Fibroblast of skin of left quadriceps (primary cell): ENCODE results near the gene TGM2.

ENCODE experiments used
- DNase-seq, 2 experiments: peaks; one replicate each; pipeline ENCODE4 v3.0.0-alpha.2; 2013; ENCODE audit warnings: low read depth in 2 of 2

The TGM2 gene

GRCh38 chr20:38132156-38132909 is 32.7 kb downstream of the TGM2 start:
- no peak for DNase-seq

DNA sequence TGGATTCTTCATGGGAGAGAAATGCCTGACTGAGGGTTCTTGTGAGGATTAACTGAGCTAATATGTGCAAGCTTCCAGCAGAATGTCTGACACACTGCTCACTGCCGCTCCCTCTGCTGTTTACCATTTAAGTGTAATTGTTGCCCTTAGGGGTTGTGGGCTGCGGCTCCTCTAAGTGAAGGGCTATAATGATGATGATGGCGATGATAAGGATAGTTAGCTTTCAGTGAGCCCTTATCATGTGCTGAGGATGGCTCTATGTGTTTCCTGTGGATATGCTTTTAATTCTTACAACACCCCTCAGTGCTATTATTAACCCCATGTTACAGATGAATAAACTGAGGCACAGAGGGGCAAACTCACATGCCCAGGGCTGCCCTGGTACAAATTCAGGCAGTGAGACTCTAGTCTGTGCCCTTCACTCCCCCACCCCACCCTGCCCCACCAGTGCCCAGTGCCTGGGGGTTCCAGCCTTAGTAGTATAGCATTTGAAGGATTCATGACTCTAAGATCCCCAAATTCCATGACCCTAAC is 33.4 kb downstream of the TGM2 start:
- DNase-seq, result no peak

- no peak for DNase-seq
Observed at GRCh38 chr20:38130687-38131587, 34.1 kb downstream of the TGM2 start.

GRCh38 chr20:38129893-38130609 is 35.0 kb downstream of the TGM2 start:
- no peak for DNase-seq

DNA sequence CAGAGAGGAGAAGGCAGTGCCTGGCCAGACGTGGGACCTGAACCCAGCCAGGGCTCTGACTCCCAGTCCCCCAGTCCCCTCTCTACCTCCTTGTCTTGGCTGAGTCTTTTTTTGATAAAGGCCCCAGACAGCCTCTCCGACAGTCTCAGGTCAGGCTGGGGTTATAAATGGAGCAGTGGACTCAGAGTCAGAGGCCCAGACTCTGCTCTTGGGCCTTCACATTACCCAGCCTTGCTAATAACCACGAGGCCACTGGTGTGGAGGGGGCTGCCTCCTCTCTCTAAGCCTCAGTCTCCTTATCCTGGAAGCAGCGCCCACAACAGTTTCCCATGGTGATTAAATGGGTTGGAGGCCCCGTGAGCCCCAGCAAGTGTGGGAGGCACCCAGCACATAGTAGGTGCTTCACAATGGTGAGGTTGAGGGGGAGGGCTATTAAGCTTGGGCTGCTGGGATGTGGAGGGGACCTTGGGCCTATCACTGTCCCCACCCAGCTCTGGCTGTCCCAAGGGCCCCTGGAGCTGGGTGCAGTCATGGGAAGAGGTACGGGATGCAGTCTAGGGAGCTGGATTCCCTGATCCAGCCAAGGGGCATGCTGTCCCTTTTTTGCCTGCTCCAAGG is 35.7 kb downstream of the TGM2 start:
- DNase-seq, result no peak

DNA sequence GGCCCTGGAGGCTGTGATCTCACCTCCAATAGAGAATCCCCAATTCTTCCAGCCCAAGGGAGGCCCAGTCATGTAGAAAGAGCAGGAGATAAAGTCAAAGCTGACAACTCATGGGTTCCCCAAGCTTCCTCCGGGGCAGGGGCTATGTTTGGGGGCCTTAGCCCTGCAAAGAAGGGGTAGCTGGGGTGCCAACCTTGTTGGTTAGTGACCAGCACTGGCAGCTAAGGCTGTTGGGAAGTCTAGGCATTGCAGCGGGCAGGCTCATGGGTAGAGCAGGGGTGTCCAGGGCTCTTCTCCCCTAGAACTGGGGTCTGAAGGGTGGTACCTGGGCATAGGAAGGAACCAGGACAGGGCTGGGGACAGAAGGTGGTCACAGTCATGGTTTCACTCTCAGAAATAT is 36.4 kb downstream of the TGM2 start:
- DNase-seq, result no peak

- no peak for DNase-seq
Observed at GRCh38 chr20:38127920-38128528, 37.0 kb downstream of the TGM2 start.

DNA sequence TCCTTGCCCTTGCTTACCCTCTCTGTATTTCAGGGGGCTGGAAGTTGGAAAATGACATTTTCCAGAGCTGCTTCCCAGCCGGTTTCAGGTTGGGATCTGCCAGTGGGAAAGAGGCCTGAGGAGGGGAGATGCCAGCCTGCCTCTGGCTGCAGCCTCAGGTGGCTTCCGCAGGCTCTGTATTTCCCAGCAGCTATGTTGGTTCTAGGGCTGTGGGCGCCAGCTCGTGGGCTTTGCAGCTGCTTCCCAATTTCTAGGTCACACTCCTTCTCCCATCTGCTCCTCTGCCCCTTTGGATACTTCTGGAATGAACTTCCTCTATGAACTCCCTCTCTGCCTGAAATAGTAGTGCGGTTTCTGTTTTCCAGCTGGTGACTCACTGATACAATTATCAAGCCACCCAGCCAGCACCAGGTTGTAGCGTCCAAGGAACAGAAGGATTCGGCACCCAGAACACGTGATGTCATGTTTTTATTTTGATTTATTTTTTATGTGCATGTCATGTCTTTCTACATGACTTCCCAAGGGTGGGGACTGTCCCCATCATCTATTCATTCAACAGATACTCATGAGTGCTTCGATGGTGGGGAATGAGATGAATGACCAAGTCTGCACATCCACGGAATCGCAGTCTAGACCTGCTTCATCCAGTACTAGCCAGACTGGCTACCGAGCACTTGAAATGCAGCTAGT is 38.0 kb downstream of the TGM2 start:
- peak in 1 of 2 experiments; percentile 30 for DNase-seq

- no peak for DNase-seq
Observed at GRCh38 chr20:38126146-38126921, 38.7 kb downstream of the TGM2 start.

- DNase-seq, result no peak
Observed at GRCh38 chr20:38125157-38126056, 39.7 kb downstream of the TGM2 start.

DNA sequence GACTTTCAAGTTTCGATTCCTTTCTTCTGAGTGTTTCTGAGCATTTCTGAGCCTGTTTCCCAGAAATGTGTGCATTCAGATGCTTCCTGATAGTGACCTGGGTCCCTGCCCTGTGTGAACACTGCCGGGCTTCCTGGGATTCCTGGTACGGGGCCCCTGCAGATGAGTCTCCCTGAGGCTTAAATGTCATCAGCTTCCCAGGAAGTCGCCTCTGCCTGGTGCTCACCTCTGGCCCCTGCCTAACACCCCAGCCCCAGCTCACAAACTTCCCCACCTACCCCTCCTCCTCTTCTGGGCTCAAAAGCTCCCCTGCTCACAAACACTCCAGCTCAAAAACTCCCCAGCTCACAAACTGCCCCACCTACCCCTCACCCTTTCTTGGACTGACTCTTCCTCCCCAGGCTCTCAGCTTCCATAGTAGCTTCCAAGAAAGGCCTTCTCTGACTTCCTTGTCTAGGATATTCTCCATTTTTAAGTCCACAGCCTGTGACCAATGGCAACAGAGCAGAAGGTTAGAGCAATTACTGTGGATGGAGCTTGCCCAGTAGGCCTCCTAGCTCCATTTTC is 42.0 kb downstream of the TGM2 start:
- DNase-seq, result no peak

- DNase-seq, result no peak
Observed at GRCh38 chr20:38121741-38122140, 43.3 kb downstream of the TGM2 start.

DNA sequence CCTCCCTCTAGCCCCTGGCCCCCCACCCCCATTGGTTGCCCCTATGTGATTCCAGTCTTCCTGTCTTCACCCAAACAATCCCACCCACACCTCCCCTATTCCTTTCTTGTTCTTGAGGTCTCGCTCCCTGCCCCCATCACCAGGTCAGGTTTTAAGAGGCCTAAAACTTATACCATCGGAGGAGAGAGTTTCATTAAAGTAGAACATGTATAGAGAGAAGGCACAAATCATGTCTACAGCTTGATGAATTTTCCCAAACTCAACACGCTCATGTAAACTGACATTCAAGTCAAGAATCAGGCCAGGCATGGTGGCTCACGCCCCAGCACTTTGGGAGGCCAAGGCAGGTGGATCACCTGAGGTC is 44.5 kb downstream of the TGM2 start:
- DNase-seq, result no peak

GRCh38 chr20:38119446-38119845 is 45.6 kb downstream of the TGM2 start:
- DNase-seq, result no peak

DNA sequence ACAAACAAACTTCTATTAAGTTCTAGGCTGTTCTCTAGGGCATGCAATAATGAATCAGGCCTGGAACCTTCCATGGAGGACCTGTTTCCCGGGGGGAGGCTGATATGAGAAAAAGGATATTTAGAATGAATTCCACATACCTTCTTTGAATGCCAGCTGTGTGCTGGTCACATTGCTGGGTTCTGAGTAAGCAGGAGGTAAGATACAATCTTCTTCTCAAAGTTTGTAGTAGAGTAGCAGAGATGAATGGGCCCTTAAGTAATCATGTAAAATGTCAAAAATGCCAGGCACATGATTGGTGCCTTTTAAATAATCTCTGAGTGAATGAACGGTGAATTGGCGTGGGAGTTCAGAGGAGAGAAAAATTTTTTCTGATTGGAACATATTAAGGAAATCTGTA is 47.4 kb downstream of the TGM2 start:
- peak in 1 of 2 experiments; percentile 30 for DNase-seq

- no peak for DNase-seq
Observed at GRCh38 chr20:38117205-38117604, 47.9 kb downstream of the TGM2 start.

DNA sequence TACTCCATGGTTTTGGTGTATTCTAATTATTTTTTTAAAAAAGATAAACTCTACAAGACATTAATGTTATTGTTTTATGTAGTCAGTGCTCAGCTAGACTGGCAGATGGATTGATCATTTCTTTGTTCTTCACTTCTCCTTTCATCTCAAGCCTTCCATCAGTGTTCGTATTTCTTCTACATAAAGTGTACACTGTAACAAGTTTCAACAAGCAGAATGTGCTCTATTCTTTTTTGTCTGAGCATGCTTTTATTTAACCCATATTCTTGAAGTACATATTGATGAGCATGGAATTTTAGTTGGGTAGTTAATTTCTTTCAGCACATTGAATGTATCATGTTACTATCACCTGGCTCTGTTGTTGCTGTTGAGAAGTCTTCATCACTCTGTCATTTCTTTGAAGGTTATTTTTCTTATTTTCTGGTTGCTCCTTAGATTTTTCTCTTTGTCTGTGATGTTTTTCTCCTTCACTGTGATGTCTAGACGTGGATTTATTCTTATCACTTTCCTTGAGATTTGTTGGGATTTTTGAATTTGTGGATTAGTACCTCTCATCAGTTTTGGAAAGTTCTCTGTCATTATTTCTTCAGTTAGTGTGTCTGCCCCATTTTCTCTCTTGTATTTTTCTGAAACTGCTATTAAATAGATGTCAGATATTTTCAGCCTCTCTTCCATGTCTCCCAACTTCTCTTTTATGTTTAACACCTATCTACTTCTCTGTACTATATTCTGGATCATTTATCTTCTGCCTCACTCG is 48.5 kb downstream of the TGM2 start:
- DNase-seq, result no peak

DNA sequence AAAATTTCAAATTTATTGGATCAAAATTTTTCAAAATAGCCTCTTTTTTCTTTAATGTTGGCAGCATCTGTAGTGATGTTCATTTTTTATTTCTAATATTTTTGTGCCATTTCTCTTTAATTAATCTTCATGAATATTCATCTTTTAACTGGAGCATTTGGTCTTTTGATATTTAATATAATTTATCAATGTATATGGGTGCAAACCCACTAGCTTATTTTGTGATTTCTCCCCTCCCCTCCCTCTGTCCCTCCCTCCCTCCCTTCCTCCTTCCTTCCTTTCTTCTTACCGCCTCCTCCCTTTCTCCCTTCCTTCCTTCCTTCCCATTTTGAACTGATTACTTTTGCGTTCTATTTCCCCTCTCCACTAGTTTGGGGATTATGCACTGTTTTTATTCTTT is 49.2 kb downstream of the TGM2 start:
- no peak for DNase-seq
